SK-N-SH (cell line): ENCODE measurements around the gene RNLS. TPM values are rescaled to one million over a fixed set of nuclear protein-coding genes. Genes with fewer than 3 reads are reported as not detected.

Experiments
- CTCF ChIA-PET: fragments of 300-600, 350-600 bp; formaldehyde crosslinking; extraction: SDS; loops from one replicate; lab custom pipeline; 2021; lab: Yijun Ruan, JAX
- POLR2A ChIA-PET: fragments of 350-600 bp; sonication (Branson Sonifier 250); formaldehyde crosslinking; extraction: SDS; loops from one replicate; lab custom pipeline; 2020; ENCODE audit warnings: antibody characterized with exemption, inconsistent platforms; lab: Yijun Ruan, JAX
- DNase-seq: peaks from one replicate; pipeline ENCODE4 v3.0.0; 2012
- H2AFZ ChIP-seq: fragments of 200-600 bp; sonication (generic); 2 replicates; pipeline ENCODE4 v1.8.1; 2016; ENCODE audit warnings: antibody characterized with exemption, mild to moderate bottlenecking, low read depth
- H3F3A ChIP-seq: fragments of 200-600 bp; sonication (generic); replicated peaks from 2 replicates; pipeline ENCODE3; 2016; ENCODE audit warnings: antibody characterized with exemption, mild to moderate bottlenecking; ENCODE audit not compliant: insufficient read depth
- H3K27ac ChIP-seq, 2 experiments: fragments of 200-500 bp in 1 of 2; fragments of 200-600 bp in 1 of 2; sonication (Bioruptor generic) in 1 of 2; sonication (generic), shearing (Covaris generic) in 1 of 2; 2 replicates each; pipeline versions ENCODE4 v1.5.1 to v1.6.1; 2014 to 2016; ENCODE audit warnings: low read depth in 2 of 2, inconsistent platforms in 1 of 2, low read length in 1 of 2, mild to moderate bottlenecking in 1 of 2, mixed read lengths in 1 of 2
- H3K27me3 ChIP-seq: fragments of 200-600 bp; sonication (generic), shearing (Covaris generic); 2 replicates; pipeline ENCODE4 v1.6.1; 2016; ENCODE audit warnings: mixed run types; ENCODE audit not compliant: insufficient read depth
- H3K36me3 ChIP-seq, 2 experiments: fragments of 200-500 bp in 1 of 2; fragments of 200-600 bp in 1 of 2; sonication (Bioruptor generic) in 1 of 2; sonication (generic) in 1 of 2; replicated peaks in 1 of 2; 2 replicates each; pipeline versions ENCODE3 to v1.5.1; 2014 to 2016; ENCODE audit warnings: low read length in 1 of 2, mild to moderate bottlenecking in 1 of 2; ENCODE audit not compliant: insufficient read depth in 2 of 2, control insufficient read depth in 1 of 2
- H3K4me1 ChIP-seq, 2 experiments: fragments of 200-500 bp in 1 of 2; fragments of 200-600 bp in 1 of 2; sonication (Bioruptor generic) in 1 of 2; sonication (generic), shearing (Covaris generic) in 1 of 2; 2 replicates each; pipeline versions ENCODE4 v1.5.1 to v1.6.1; 2014 to 2016; ENCODE audit warnings: low read depth in 1 of 2, low read length in 1 of 2, mixed run types in 1 of 2; ENCODE audit not compliant: insufficient read depth in 2 of 2, control insufficient read depth in 1 of 2
- H3K4me2 ChIP-seq: fragments of 200-600 bp; sonication (generic), shearing (Covaris generic); 2 replicates; pipeline ENCODE4 v1.6.1; 2017; ENCODE audit warnings: mixed run types
- H3K4me3 ChIP-seq, 2 experiments: fragments of 200-500 bp in 1 of 2; fragments of 200-600 bp in 1 of 2; sonication (Bioruptor generic) in 1 of 2; sonication (generic), shearing (Covaris generic) in 1 of 2; 2 replicates each; pipeline versions ENCODE4 v1.5.1 to v1.8.1; 2014 to 2016; ENCODE audit warnings: low read depth in 2 of 2, inconsistent platforms in 1 of 2, low read length in 1 of 2, mild to moderate bottlenecking in 1 of 2, mixed read lengths in 1 of 2, moderate library complexity in 1 of 2
- H3K79me2 ChIP-seq: fragments of 200-600 bp; sonication (generic); 2 replicates; pipeline ENCODE4 v1.8.1; 2017; ENCODE audit warnings: mild to moderate bottlenecking; ENCODE audit not compliant: insufficient read depth
- H3K9ac ChIP-seq: fragments of 200-600 bp; sonication (generic); 2 replicates; pipeline ENCODE4 v1.6.1; 2017; ENCODE audit warnings: mixed run types
- H3K9me2 ChIP-seq: fragments of 200-600 bp; sonication (generic); 2 replicates; pipeline ENCODE4 v1.6.1; 2017; ENCODE audit warnings: mixed run types
- H3K9me3 ChIP-seq: fragments of 200-600 bp; sonication (generic); 2 replicates; pipeline ENCODE4 v1.6.1; 2017; ENCODE audit warnings: mixed run types, mild to moderate bottlenecking, moderate library complexity
- H4K20me1 ChIP-seq: fragments of 200-600 bp; sonication (generic); 2 replicates; pipeline ENCODE4 v1.6.1; 2017; ENCODE audit warnings: mild to moderate bottlenecking, mixed run types; ENCODE audit not compliant: insufficient read depth
- ELF1 ChIP-seq: IDR thresholded peaks from 2 replicates; pipeline ENCODE4 v1.4.0; 2012
- FOSL2 ChIP-seq: IDR thresholded peaks from 2 replicates; pipeline ENCODE4 v1.4.0; 2012; ENCODE audit warnings: low read depth, mild to moderate bottlenecking, moderate library complexity, borderline replicate concordance
- FOXJ3 ChIP-seq: sonication (generic); formaldehyde crosslinking; IDR thresholded peaks from 2 replicates; pipeline ENCODE4 v1.5.1; 2020; ENCODE audit warnings: mild to moderate bottlenecking, missing genetic modification reagents
- FOXM1 ChIP-seq: IDR thresholded peaks from 2 replicates; pipeline ENCODE4 v1.4.0; 2012; ENCODE audit warnings: low read depth, mild to moderate bottlenecking
- MEF2A ChIP-seq: IDR thresholded peaks from 2 replicates; pipeline ENCODE4 v1.4.0; 2012; ENCODE audit warnings: low read depth, borderline replicate concordance
- MXI1 ChIP-seq: IDR thresholded peaks from 2 replicates; pipeline ENCODE4 v1.6.1; 2012; ENCODE audit warnings: mild to moderate bottlenecking, low read depth, low read length, improper control_type of control experiment
- NRF1 ChIP-seq: IDR thresholded peaks from 2 replicates; pipeline ENCODE4 v1.6.1; 2012; ENCODE audit warnings: low read depth, mild to moderate bottlenecking, low read length
- POLR2AphosphoS5 ChIP-seq: IDR thresholded peaks from 2 replicates; pipeline ENCODE4 v1.6.1; 2012; ENCODE audit warnings: low read depth, low read length
- RAD21 ChIP-seq: IDR thresholded peaks from 2 replicates; pipeline ENCODE4 v1.6.1; 2012; ENCODE audit warnings: mild to moderate bottlenecking, low read length
- RCOR1 ChIP-seq: fragments of 150-350 bp; IDR thresholded peaks from 2 replicates; pipeline ENCODE4 v1.6.1; 2017; ENCODE audit warnings: antibody characterized with exemption, low read length
- SIN3A ChIP-seq: IDR thresholded peaks from 2 replicates; pipeline ENCODE4 v1.6.1; 2012; ENCODE audit warnings: low read depth, mild to moderate bottlenecking, low read length, moderate library complexity, borderline replicate concordance
- SMC3 ChIP-seq: IDR thresholded peaks from 2 replicates; pipeline ENCODE4 v1.6.1; 2012; ENCODE audit warnings: low read depth, low read length, improper control_type of control experiment
- TAF1 ChIP-seq: IDR thresholded peaks from 2 replicates; pipeline ENCODE4 v1.6.1; 2012; ENCODE audit warnings: low read depth, mild to moderate bottlenecking, low read length, moderate library complexity, borderline replicate concordance
- TCF12 ChIP-seq: IDR thresholded peaks from 2 replicates; pipeline ENCODE4 v1.4.0; 2012
- TEAD4 ChIP-seq: IDR thresholded peaks from 2 replicates; pipeline ENCODE4 v1.4.0; 2012; ENCODE audit warnings: mild to moderate bottlenecking, borderline replicate concordance; ENCODE audit not compliant: insufficient read depth
- USF1 ChIP-seq: IDR thresholded peaks from 2 replicates; pipeline ENCODE4 v1.4.0; 2012; ENCODE audit warnings: low read depth, borderline replicate concordance
- YY1 ChIP-seq: IDR thresholded peaks from 2 replicates; pipeline ENCODE4 v1.4.0; 2012; ENCODE audit warnings: low read depth, mild to moderate bottlenecking
- WGBS: methylation state at CpG from one replicate; pipeline ENCODE4 v1.1.6; 2017; ENCODE audit warnings: low lambda C conversion rate; 5-methylcytosine and 5-hydroxymethylcytosine counted together
- polyA plus RNA-seq, 3 experiments: library from polyadenylated mRNA; depleted of rRNA; stranded (reverse); fragments of >200 nt; gene quantifications; 2 replicates each; pipeline ENCODE4 v1.2.3, GENCODE V29; 2012

Gene RNLS
- polyA plus RNA-seq, 1 of the 3 experiments (the other 2 are of a cell fraction): not detected

GRCh38 chr10:88423732-88424131 is 159.4 kb downstream of the RNLS start (continued):
- no peak for TF ChIP-seq MEF2A
- TF ChIP-seq SIN3A: no peak
- no peak for TF ChIP-seq FOXJ3 (CRISPR knock-in tag)
- TF ChIP-seq YY1: no peak

DNA sequence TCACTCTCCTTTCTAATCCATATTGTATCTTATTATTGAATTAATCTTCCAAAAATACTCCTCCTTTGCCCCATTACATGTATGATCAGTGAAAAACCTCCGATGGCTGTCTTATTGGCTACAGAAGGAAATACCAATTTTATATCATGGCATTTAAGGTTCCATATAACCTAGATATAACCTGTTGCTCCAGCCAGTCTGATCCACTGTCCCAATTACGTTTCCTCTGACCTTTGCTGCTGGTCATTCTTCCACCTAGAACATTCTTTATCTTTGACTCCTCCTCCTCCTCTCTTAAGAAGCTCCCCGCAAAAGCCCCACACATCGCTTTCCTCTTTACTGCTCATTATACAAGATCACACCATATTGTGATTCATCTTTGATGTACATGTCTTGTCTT is 161.5 kb downstream of the RNLS start:
- Histone ChIP-seq H3K27ac (no peak overlapping the region), H4K20me1 (no peaks in the 10 kb centered on the region)
- POLR2A ChIA-PET: no interaction called here
- TF ChIP-seq FOXM1 (no peak), SMC3 (no peak), ELF1 (no peak), USF1 (no peak), RCOR1 (no peak), MXI1 (no peak), MEF2A (no peak), RAD21 (no peak), TEAD4 (no peak), FOXJ3 (CRISPR knock-in tag) (no peak), NRF1 (no peak), FOSL2 (no peak), SIN3A (no peak), TAF1 (no peak)
- TF ChIP-seq, all 33 proteins: peak for 0
- H3F3A ChIP-seq: no peaks in the 10 kb centered on the region
- CTCF ChIA-PET: no interaction called here
- H3K9ac ChIP-seq: no peak overlapping the region
- no peaks in the 10 kb centered on the region for H3K9me3 ChIP-seq
- no peak overlapping the region for H3K4me3 ChIP-seq
- H2AFZ ChIP-seq: no peak overlapping the region
- H3K79me2 ChIP-seq: no peaks in the 10 kb centered on the region
- WGBS: 83% methylated on average over 4 of the region's 4 CpGs
- DNase-seq: no peak
- no peaks in the 10 kb centered on the region for H3K9me2 ChIP-seq
- H3K4me1 ChIP-seq: no peaks in the 10 kb centered on the region
- H3K27me3 ChIP-seq: no peaks in the 10 kb centered on the region
- H3K4me2 ChIP-seq: no peak overlapping the region
- no peaks in the 10 kb centered on the region for H3K36me3 ChIP-seq

DNA sequence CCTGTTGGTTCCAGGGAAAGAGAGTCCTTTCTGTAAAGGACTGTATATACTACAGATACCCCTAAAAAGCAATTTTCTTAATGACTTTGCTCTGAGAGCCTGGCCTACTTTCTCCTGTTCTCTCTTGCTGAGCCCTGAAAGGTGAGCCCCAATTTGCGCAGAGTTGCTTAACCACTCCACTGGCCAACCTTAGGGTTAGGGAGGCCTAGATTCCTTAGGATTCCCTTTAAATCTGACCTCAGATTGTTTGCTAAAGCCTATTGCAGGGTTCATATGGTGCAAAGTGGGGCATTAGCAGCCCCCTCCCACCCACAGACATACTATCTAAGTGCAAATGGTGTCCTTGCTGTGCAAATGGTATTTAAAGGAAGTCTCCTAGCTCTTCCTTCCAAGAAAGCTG is 164.2 kb downstream of the RNLS start:
- 100% methylated on average over 1 of the region's 1 CpG for WGBS
- CTCF ChIA-PET: no interaction called here

More for the DNA sequence above, 164.2 kb downstream of the RNLS start:
- POLR2A ChIA-PET: no interaction called here
- Histone ChIP-seq H3K9me2 (no peaks in the 10 kb centered on the region), H3K79me2 (no peaks in the 10 kb centered on the region), H2AFZ (no peak overlapping the region), H3F3A (no peaks in the 10 kb centered on the region), H3K27me3 (no peaks in the 10 kb centered on the region), H3K36me3 (no peaks in the 10 kb centered on the region), H3K9ac (no peak overlapping the region), H3K27ac (no peak overlapping the region), H3K4me2 (no peak overlapping the region), H3K9me3 (no peaks in the 10 kb centered on the region), H3K4me3 (no peak overlapping the region), H3K4me1 (no peaks in the 10 kb centered on the region), H4K20me1 (no peaks in the 10 kb centered on the region)
- DNase-seq: no peak
- no peak for TF ChIP-seq POLR2AphosphoS5
- TF ChIP-seq TCF12: no peak
